ENCODE results near the gene UBR3. TPM values are rescaled to one million over a fixed set of nuclear protein-coding genes. Genes with fewer than 3 reads are reported as not detected.
A peak's percentile ranks its signal among the peaks of the same experiment; 100 is the strongest.

Gene UBR3
- total RNA-seq, 1 experiment from 2014 or later: 16.4 TPM

- POLR2A ChIA-PET: no interaction called here
- Mint-ChIP-seq H3K27ac (no peak overlapping the region), H3K36me3 (no peaks in the 10 kb centered on the region), H3K4me3 (no peak overlapping the region), H3K9me3 (peaks cover 5% of the 10 kb centered on the region), H3K27me3 (ENCODE audit: low read depth) (no peaks in the 10 kb centered on the region), H3K4me1 (no peaks in the 10 kb centered on the region)
- CTCF ChIA-PET: interaction anchor here (1.2 kb wide), 1 partner anchor 13 kb away, joined by 5 read pairs; no protein-coding TSS in a partner anchor
- ATAC-seq (no peak), DNase-seq (ENCODE audit: low spot score) (no peak)
- TF ChIP-seq ZNF532 (CRISPR knock-in tag; IDR thresholded peaks at IDR 0.05; ENCODE audit: borderline replicate concordance) (no peak), GABPB1 (CRISPR knock-in tag; IDR thresholded peaks at IDR 0.05) (no peak), NFYB (CRISPR knock-in tag; conservative IDR thresholded peaks at IDR 0.05; ENCODE audit: low read depth) (no peak), MLX (CRISPR knock-in tag; IDR thresholded peaks at IDR 0.05) (no peak)
Observed at GRCh38 chr2:169781249-169782013, 45.8 kb upstream of the UBR3 start.

GRCh38 chr2:169782513-169782912, 44.7 kb upstream of the UBR3 start:
- peak; percentile 44 for ATAC-seq
- Mint-ChIP-seq H3K27me3 (ENCODE audit: low read depth) (no peaks in the 10 kb centered on the region), H3K4me1 (no peaks in the 10 kb centered on the region), H3K4me3 (no peak overlapping the region), H3K36me3 (no peaks in the 10 kb centered on the region), H3K9me3 (peaks cover 5% of the 10 kb centered on the region), H3K27ac (no peak overlapping the region)
- DNase-seq (ENCODE audit: low spot score): no peak
- CTCF ChIA-PET: interaction anchor here (1.2 kb wide), 1 partner anchor 14 kb away, joined by 5 read pairs; no protein-coding TSS in a partner anchor
- POLR2A ChIA-PET: no interaction called here
- TF ChIP-seq MXD4 (CRISPR knock-in tag; IDR thresholded peaks at IDR 0.05; ENCODE audit: borderline replicate concordance) (no peak), NFATC4 (CRISPR knock-in tag; IDR thresholded peaks at IDR 0.05) (no peak), FOXP4 (CRISPR knock-in tag; IDR thresholded peaks at IDR 0.05) (no peak), FOXP1 (CRISPR knock-in tag; IDR thresholded peaks at IDR 0.05; ENCODE audit: borderline replicate concordance) (no peak), RELA (CRISPR knock-in tag; IDR thresholded peaks at IDR 0.05; ENCODE audit: borderline replicate concordance) (no peak), MYBL2 (CRISPR knock-in tag; IDR thresholded peaks at IDR 0.05) (no peak), ATF6 (CRISPR knock-in tag; IDR thresholded peaks at IDR 0.05) (no peak), ZBTB21 (CRISPR knock-in tag; IDR thresholded peaks at IDR 0.05; ENCODE audit: borderline replicate concordance) (no peak), CDX4 (CRISPR knock-in tag; IDR thresholded peaks at IDR 0.05; ENCODE audit: borderline replicate concordance) (no peak)

All from WTC11 (cell line).